OCI-LY1 (cell line): Measurements from ENCODE around the gene PDE2A.

Source experiments
- H2AFZ ChIP-seq: fragments of 200-600 bp; sonication (generic), shearing (Covaris generic); 2 replicates; pipeline ENCODE4 v1.6.0; 2014; ENCODE audit warnings: antibody characterized with exemption, mild to moderate bottlenecking, low read length
- H3F3A ChIP-seq: fragments of 200-600 bp; sonication (generic), shearing (Covaris generic); 2 replicates; pipeline ENCODE4 v1.6.0; 2014; ENCODE audit warnings: mild to moderate bottlenecking, antibody characterized with exemption, low read length, moderate library complexity; ENCODE audit not compliant: insufficient read depth
- H3K27ac ChIP-seq: fragments of 200-600 bp; sonication (generic); 2 replicates; pipeline ENCODE4 v1.5.1; 2014; ENCODE audit warnings: low read length, mixed run types, mild to moderate bottlenecking, low read depth; ENCODE audit not compliant: poor library complexity, severe bottlenecking
- H3K27me3 ChIP-seq: fragments of 200-600 bp; sonication (generic); 2 replicates; pipeline ENCODE4 v1.6.0; 2014; ENCODE audit warnings: antibody characterized with exemption, mild to moderate bottlenecking, low read length, moderate library complexity; ENCODE audit not compliant: insufficient read depth
- H3K36me3 ChIP-seq: fragments of 200-600 bp; sonication (generic); 2 replicates; pipeline ENCODE4 v1.6.1; 2014; ENCODE audit warnings: mild to moderate bottlenecking, antibody characterized with exemption, low read length, moderate library complexity, mixed read lengths; ENCODE audit not compliant: insufficient read depth
- H3K4me1 ChIP-seq: fragments of 200-600 bp; sonication (generic); 2 replicates; pipeline ENCODE4 v1.5.1; 2014; ENCODE audit warnings: mild to moderate bottlenecking, low read length, moderate library complexity; ENCODE audit not compliant: insufficient read depth, severe bottlenecking
- H3K4me2 ChIP-seq: fragments of 200-600 bp; sonication (generic), shearing (Covaris generic); 2 replicates; pipeline ENCODE4 v1.6.1; 2014; ENCODE audit warnings: low read length
- H3K4me3 ChIP-seq: fragments of 200-600 bp; sonication (generic); 2 replicates; pipeline ENCODE4 v1.5.1; 2014; ENCODE audit warnings: low read length, low read depth, mild to moderate bottlenecking, mixed read lengths; ENCODE audit not compliant: poor library complexity, severe bottlenecking
- H3K79me2 ChIP-seq: fragments of 200-600 bp; shearing (Covaris generic); 2 replicates; pipeline ENCODE4 v1.6.1; 2016; ENCODE audit warnings: mixed run types, low read length, mixed read lengths; ENCODE audit not compliant: insufficient read depth
- H3K9ac ChIP-seq: fragments of 200-600 bp; sonication (generic), shearing (Covaris generic); 2 replicates; pipeline ENCODE4 v1.6.1; 2014; ENCODE audit warnings: mild to moderate bottlenecking, low read length, mixed read lengths
- H3K9me2 ChIP-seq: fragments of 200-600 bp; sonication (generic), shearing (Covaris generic); 2 replicates; pipeline ENCODE4 v1.6.1; 2014; ENCODE audit warnings: low read depth, mild to moderate bottlenecking, low read length, mixed read lengths
- H3K9me3 ChIP-seq: fragments of 200-600 bp; shearing (Covaris generic); 2 replicates; pipeline ENCODE4 v1.6.1; 2014; ENCODE audit warnings: low read length, mixed read lengths
- H4K20me1 ChIP-seq: fragments of 200-600 bp; sonication (generic), shearing (Covaris generic); 2 replicates; pipeline ENCODE4 v1.6.0; 2016; ENCODE audit warnings: mild to moderate bottlenecking, low read length; ENCODE audit not compliant: insufficient read depth
- EZH2 ChIP-seq: fragments of 200-600 bp; sonication (generic), shearing (Covaris generic); IDR thresholded peaks from 2 replicates; pipeline ENCODE4 v1.8.0; 2017; ENCODE audit warnings: borderline replicate concordance, mixed run types, mild to moderate bottlenecking, antibody characterized with exemption, low read length, moderate library complexity, mixed read lengths
- TF ChIP-seq, protein P1 (sequence below): fragments of 200-600 bp; sonication (generic), shearing (Covaris generic); IDR thresholded peaks from 2 replicates; pipeline ENCODE4 v1.5.1; 2017; ENCODE audit warnings: mild to moderate bottlenecking, antibody characterized with exemption, low read length, moderate library complexity, mixed read lengths

PDE2A gene

DNA sequence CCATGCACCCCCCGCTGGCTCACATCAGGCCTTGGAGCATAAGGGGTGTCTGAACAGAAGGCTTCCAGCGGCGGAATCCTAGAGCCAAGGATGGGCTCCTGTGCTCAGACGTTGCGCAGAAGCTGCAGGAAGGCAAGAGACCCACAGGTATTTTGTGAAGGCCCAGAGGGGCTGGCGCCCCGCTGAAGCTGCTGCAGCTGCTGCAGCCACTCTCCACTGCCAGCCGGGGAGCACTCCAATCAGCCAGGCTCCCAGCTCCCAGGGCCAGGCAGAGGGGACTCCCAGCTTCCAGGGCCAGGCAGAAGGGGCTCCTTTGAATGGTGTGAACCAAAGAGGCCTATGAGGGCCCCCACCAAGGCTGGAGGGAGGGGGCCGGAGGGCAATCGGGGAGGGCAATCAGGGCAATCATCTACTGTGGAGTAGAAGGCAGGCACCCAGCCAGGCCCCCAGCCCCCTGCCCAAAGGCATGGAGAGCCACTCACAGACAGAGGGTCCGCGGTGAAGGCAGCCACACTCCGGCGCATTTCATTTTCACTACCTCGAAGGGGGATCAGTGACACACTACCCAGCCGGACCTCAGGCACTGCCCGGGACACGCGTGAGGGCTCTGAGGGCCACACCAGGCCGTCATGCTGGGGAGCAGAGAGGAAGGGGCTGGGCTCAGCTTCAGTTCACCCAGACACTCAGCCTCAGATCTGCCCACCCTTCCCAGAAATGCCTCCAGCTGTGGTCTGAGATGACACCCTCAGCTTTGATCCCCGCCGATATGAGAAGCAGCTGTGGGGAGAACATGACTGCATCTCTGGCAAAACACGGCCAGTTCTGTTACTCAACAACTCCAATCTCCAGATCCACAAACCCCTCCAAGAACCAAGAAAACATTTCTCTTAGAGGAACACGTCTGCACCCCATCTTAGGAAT, 11.6 kb upstream of the PDE2A start:
- peaks cover 28% of the 10 kb centered on the region; the same call in 1 of the 2 replicates for H3K36me3 ChIP-seq
- H3K9me2 ChIP-seq: no peaks in the 10 kb centered on the region
- H3K4me3 ChIP-seq: no peak overlapping the region
- TF ChIP-seq EZH2: no peak
- TF ChIP-seq, protein P1, sequence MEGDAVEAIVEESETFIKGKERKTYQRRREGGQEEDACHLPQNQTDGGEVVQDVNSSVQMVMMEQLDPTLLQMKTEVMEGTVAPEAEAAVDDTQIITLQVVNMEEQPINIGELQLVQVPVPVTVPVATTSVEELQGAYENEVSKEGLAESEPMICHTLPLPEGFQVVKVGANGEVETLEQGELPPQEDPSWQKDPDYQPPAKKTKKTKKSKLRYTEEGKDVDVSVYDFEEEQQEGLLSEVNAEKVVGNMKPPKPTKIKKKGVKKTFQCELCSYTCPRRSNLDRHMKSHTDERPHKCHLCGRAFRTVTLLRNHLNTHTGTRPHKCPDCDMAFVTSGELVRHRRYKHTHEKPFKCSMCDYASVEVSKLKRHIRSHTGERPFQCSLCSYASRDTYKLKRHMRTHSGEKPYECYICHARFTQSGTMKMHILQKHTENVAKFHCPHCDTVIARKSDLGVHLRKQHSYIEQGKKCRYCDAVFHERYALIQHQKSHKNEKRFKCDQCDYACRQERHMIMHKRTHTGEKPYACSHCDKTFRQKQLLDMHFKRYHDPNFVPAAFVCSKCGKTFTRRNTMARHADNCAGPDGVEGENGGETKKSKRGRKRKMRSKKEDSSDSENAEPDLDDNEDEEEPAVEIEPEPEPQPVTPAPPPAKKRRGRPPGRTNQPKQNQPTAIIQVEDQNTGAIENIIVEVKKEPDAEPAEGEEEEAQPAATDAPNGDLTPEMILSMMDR: no peak
- no peaks in the 10 kb centered on the region for H4K20me1 ChIP-seq
- no peaks in the 10 kb centered on the region for H3K4me1 ChIP-seq
- no peaks in the 10 kb centered on the region for H3K79me2 ChIP-seq
- no peak overlapping the region for H3K9ac ChIP-seq
- no peak overlapping the region for H2AFZ ChIP-seq
- H3K27ac ChIP-seq: no peak overlapping the region
- no peak overlapping the region for H3K4me2 ChIP-seq
- H3F3A ChIP-seq: no peaks in the 10 kb centered on the region
- no peaks in the 10 kb centered on the region for H3K27me3 ChIP-seq
- no peaks in the 10 kb centered on the region for H3K9me3 ChIP-seq

DNA sequence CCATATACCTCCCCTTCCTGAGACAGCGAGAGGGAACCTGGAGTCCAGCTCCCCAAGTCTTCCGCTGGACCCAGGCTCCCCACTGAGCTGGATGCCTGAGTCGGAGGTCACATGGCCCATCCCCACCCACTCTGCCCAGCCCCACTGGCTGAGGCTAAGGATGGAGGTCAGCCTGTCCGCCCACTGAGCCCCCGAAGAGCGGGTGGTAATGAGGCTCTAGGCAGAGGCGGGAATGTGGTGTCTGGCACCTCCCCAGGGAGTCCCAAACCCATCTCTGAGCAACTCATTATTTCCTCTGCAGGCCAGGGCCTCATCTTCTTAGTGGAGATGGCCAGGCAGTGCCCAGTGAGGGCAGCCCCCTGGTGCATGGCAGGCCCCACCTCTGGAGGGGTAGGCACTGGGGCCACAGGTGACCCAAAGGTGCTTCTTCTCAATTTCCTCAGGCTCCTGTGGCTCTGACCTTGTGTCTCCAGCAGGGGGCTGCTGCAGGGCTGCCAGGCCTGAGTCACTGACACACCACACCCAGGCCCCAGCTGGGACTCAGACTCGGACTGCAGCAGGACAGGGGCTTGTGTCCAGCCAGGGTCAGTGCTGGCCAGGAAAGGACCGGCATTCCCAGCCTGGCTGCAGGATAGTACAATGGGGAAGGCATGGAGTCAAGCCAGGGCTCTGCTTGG, 10.2 kb upstream of the PDE2A start:
- Histone ChIP-seq H3K9me2 (no peaks in the 10 kb centered on the region), H3F3A (no peaks in the 10 kb centered on the region), H3K4me2 (no peak overlapping the region), H3K27me3 (no peaks in the 10 kb centered on the region), H2AFZ (no peak overlapping the region), H3K9me3 (no peaks in the 10 kb centered on the region), H3K36me3 (peaks cover 23% of the 10 kb centered on the region; the same call in 1 of the 2 replicates), H3K9ac (no peak overlapping the region), H3K79me2 (no peaks in the 10 kb centered on the region), H3K4me1 (no peaks in the 10 kb centered on the region), H3K27ac (no peak overlapping the region), H3K4me3 (no peak overlapping the region), H4K20me1 (no peaks in the 10 kb centered on the region)
- TF ChIP-seq, protein P1: peak; percentile 67
- no peak for TF ChIP-seq EZH2

DNA sequence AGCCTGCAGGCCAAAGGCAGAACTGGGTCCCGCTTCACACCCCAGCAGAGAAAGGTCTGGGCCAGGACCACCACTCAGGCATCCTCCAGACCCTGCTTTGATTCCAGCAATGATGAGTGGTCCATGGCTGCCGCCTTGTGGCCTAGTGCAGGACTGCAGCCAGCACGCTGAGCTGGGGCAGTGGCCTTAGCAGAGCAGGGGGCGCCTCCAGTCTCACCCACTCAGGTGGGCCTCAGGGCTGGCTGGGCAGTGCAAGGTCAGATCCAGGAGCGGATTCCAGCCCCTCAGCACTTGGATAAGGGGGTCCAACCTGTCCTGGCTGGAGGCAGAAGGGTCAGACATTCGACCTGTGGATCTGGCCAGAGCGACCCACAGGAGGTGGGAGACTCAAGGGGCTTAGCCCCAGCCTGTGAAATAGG, 9.6 kb upstream of the PDE2A start:
- no peaks in the 10 kb centered on the region for H3K9me2 ChIP-seq
- H3K4me2 ChIP-seq: no peak overlapping the region
- no peak overlapping the region for H3K9ac ChIP-seq
- H3K36me3 ChIP-seq: peaks cover 23% of the 10 kb centered on the region; the same call in 1 of the 2 replicates
- no peak overlapping the region for H3K4me3 ChIP-seq
- 0 out of 2 replicates have a peak, but pooled peaks cover 3% of the 10 kb centered on the region for H3K27me3 ChIP-seq
- TF ChIP-seq EZH2: no peak
- TF ChIP-seq, protein P1: peak; percentile 94
- no peaks in the 10 kb centered on the region for H3K4me1 ChIP-seq
- no peak overlapping the region for H2AFZ ChIP-seq
- no peaks in the 10 kb centered on the region for H3F3A ChIP-seq
- H3K27ac ChIP-seq: no peak overlapping the region
- no peaks in the 10 kb centered on the region for H3K9me3 ChIP-seq
- H3K79me2 ChIP-seq: no peaks in the 10 kb centered on the region
- no peaks in the 10 kb centered on the region for H4K20me1 ChIP-seq
